ENCODE data around the gene MVP. TPM values are rescaled to one million over a fixed set of nuclear protein-coding genes. Genes with fewer than 3 reads are reported as not detected.

The MVP gene
- total and polyA plus RNA-seq, 12 donors, result 73.9 to 492 (median 336) TPM

DNA sequence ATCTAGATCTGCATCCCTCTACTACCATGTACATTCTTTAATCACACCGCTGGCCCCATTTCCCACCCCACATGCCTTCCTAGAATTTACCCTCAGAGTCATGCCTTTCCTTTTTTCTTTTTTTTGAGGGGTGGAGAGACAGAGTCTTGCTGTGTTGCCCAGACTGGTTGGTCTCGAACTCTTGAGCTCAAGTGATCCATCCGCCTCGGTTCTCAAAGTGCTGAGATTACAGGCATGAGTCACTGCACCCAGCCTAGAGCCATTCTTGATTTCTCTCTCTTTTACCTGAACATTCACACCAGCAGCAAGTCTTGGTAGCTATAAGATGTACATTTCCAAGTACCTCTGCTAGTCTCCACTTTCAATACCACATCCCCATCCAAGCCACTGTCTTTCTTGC lies 2.2 kb upstream of the MVP start:
- no peak for DNase-seq
- 61 to 75% (median 68%) methylated on average over 4 of the region's 4 CpGs for WGBS, 4 donors
- TF ChIP-seq, protein P1, sequence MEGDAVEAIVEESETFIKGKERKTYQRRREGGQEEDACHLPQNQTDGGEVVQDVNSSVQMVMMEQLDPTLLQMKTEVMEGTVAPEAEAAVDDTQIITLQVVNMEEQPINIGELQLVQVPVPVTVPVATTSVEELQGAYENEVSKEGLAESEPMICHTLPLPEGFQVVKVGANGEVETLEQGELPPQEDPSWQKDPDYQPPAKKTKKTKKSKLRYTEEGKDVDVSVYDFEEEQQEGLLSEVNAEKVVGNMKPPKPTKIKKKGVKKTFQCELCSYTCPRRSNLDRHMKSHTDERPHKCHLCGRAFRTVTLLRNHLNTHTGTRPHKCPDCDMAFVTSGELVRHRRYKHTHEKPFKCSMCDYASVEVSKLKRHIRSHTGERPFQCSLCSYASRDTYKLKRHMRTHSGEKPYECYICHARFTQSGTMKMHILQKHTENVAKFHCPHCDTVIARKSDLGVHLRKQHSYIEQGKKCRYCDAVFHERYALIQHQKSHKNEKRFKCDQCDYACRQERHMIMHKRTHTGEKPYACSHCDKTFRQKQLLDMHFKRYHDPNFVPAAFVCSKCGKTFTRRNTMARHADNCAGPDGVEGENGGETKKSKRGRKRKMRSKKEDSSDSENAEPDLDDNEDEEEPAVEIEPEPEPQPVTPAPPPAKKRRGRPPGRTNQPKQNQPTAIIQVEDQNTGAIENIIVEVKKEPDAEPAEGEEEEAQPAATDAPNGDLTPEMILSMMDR (IDR thresholded peaks at IDR 0.05), result no peak
- TF ChIP-seq POLR2A (IDR thresholded peaks at IDR 0.05), result no peak
- Histone ChIP-seq H3K4me3 (no peak overlapping the region), H3K27me3 (no peaks in the 10 kb centered on the region), H3K27ac (peak overlapping the region in 2 of 5 donors; percentile 2 to 97), H3K4me1 (replicated peaks in 1 of 2) (peaks cover 31 to 61% of the 10 kb centered on the region in 2 donors), H3K9me3 (replicated peaks in 1 of 3) (no peaks in the 10 kb centered on the region), H3K36me3 (replicated peaks in 1 of 2) (peaks cover 0 to 17% of the 10 kb centered on the region in 2 donors)
- intact Hi-C loops (cut with DNase I), result loop anchor here in 1 of 2 donors (2.0 kb wide), 1 partner anchor 31 kb away; no protein-coding TSS in a partner anchor

DNA sequence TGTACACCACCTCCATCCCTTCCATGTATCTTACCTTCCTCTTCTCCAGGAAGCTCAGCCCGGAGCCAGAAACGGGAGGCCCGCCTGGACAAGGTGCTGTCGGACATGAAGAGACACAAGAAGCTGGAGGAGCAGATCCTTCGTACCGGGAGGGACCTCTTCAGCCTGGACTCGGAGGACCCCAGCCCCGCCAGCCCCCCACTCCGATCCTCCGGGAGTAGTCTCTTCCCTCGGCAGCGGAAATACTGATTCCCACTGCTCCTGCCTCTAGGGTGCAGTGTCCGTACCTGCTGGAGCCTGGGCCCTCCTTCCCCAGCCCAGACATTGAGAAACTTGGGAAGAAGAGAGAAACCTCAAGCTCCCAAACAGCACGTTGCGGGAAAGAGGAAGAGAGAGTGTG lies 756 bp upstream of the MVP start:
- Histone ChIP-seq H3K36me3 (replicated peaks in 1 of 2) (peaks cover 0 to 17% of the 10 kb centered on the region in 2 donors), H3K4me1 (replicated peaks in 1 of 2) (peaks cover 44 to 75% of the 10 kb centered on the region in 2 donors), H3K27ac (peak overlapping the region in 3 of 5 donors; percentile 4 to 96 (median 93)), H3K4me3 (peak overlapping the region in 1 of 4 donors; percentile 78), H3K27me3 (no peaks in the 10 kb centered on the region), H3K9me3 (replicated peaks in 1 of 3) (no peaks in the 10 kb centered on the region)
- TF ChIP-seq, protein P1 (IDR thresholded peaks at IDR 0.05), result peak; percentile 6 to 50 (median 28)
- TF ChIP-seq POLR2A (IDR thresholded peaks at IDR 0.05), result no peak
- intact Hi-C loops (cut with DNase I), result loop anchor here in 1 of 2 donors (2.0 kb wide), 1 partner anchor 29 kb away; no protein-coding TSS in a partner anchor
- WGBS, 4 donors, result 46 to 71% (median 53%) methylated on average over 8 to 15 of the region's 15 CpGs
- DNase-seq, result peak in 5 of 7 donors; percentile 48 to 67 (median 62)

DNA sequence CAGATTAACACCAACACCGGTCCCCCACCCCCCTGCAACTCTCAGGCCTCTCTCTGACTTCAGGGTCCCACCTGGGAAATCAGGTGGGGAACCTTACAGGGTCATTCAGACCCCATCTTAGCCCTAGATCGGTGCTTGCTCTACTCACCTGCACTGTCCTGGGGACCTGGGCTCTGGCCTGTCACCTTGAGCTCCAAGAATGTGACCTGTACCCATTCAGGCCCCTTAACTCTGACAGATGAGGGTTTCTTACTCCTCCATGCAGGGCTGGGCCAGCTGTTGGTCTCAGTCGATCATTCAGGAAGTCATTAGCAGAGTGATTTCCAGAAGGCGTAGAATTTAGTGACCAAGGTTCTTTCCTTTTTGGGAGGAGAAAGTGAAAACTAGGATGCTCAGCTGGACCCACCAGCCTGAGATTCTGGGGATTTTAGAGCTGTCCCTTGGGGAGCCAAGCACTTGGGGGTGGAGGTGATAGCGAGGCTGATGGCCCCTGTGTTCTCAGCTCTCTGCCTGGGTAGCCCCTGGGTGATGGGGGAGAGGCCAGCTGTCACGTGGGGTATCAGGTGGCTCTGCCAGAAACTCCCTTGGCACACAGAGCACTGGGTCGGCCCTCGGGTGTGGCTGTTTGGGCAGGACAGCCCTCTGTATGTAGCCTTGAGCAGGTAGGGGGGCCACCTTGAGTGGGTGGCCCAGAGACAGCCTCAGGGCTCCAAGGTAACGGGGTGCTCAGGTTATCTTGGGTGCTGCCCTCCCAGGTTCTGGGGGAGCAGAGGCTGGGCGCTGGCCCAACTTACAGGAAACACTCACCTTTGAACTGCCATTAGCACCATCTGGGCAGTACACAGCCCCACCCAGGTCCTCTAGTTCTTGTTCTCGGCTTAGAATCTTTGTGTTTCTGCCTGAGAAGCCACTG lies 724 bp downstream of the MVP start:
- WGBS, 4 donors, result 9 to 32% (median 15%) methylated on average over 6 to 11 of the region's 11 CpGs
- H3K27me3 ChIP-seq, result no peaks in the 10 kb centered on the region
- intact Hi-C loops (cut with DNase I), result no loop called here
- H3K27ac ChIP-seq, result peak overlapping the region; percentile 71 to 96 (median 91)
- H3K36me3 ChIP-seq (replicated peaks in 1 of 2), result peaks cover 0 to 17% of the 10 kb centered on the region in 2 donors
- peak overlapping the region; percentile 48 to 78 (median 62) for H3K4me3 ChIP-seq
- no peaks in the 10 kb centered on the region for H3K9me3 ChIP-seq (replicated peaks in 1 of 3)
- DNase-seq, result peak; percentile 63 to 89 (median 85)
- H3K4me1 ChIP-seq (replicated peaks in 1 of 2), result peaks cover 58 to 82% of the 10 kb centered on the region in 2 donors
- TF ChIP-seq, protein P1 (IDR thresholded peaks at IDR 0.05), result no peak
- peak; percentile 27 to 74 for TF ChIP-seq POLR2A (IDR thresholded peaks at IDR 0.05)

DNA sequence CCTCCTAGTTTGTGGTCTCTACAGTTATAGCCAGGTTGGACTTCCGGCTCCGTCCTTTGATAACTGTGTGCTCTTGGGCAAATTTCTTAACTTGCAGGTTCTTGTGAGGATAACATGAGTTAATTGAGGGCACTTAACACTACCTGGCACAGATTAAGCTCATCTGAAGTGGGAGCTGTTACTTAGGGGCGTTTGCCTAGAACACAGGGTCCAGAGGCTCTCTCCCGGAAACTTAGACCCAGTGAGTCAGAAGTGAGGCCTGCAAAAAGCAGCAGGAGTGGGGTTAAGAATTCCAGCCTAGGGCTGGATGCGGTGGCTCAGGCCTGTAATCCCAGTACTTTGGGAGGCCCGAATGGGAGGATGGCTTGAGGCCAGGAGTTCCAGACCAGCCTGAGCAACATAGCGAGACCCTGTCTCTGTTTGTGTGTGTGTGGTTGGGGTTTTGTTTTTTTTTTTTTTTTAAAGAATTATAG lies 1.4 kb downstream of the MVP start:
- WGBS, 4 donors, result 21 to 26% (median 25%) methylated on average over 7 of the region's 7 CpGs

More for the DNA sequence above, 1.4 kb downstream of the MVP start:
- intact Hi-C loops (cut with DNase I), result no loop called here
- H3K4me1 ChIP-seq (replicated peaks in 1 of 2), result peaks cover 64 to 89% of the 10 kb centered on the region in 2 donors
- peak overlapping the region in 3 of 4 donors; percentile 51 to 78 (median 74) for H3K4me3 ChIP-seq
- TF ChIP-seq, protein P1 (IDR thresholded peaks at IDR 0.05), result no peak
- TF ChIP-seq POLR2A (IDR thresholded peaks at IDR 0.05), result peak in 1 of 2 donors; percentile 4
- H3K27ac ChIP-seq, result peak overlapping the region; percentile 71 to 96 (median 91)
- no peaks in the 10 kb centered on the region for H3K27me3 ChIP-seq
- no peaks in the 10 kb centered on the region for H3K9me3 ChIP-seq (replicated peaks in 1 of 3)
- peaks cover 0 to 17% of the 10 kb centered on the region in 2 donors for H3K36me3 ChIP-seq (replicated peaks in 1 of 2)
- DNase-seq, result peak in 5 of 7 donors; percentile 52 to 62 (median 57)
